Non-pigmented ciliary epithelial cell (primary cell): ENCODE measurements around the gene VPS54.
"Not testable (repeated sequence)": the region's sequence is repeated elsewhere in the genome, so short reads cannot be mapped to it uniquely, and the experiment has no call there.

ENCODE experiments used
- DNase-seq: peaks from one replicate; pipeline ENCODE4 v3.0.0-alpha.2; 2010; ENCODE audit warnings: low read depth

VPS54 gene

GRCh38 chr2:64023485-64024258, 4.4 kb upstream of the VPS54 start:
- no peak for DNase-seq

GRCh38 chr2:64021578-64021977, 2.4 kb upstream of the VPS54 start:
- no peak for DNase-seq

GRCh38 chr2:64019975-64020528, 824 bp upstream of the VPS54 start:
- DNase-seq = no peak

GRCh38 chr2:64018701-64019082, 536 bp downstream of the VPS54 start:
- DNase-seq = no peak

GRCh38 chr2:64017811-64018700, 1.2 kb downstream of the VPS54 start:
- DNase-seq = no peak

GRCh38 chr2:64015898-64016297, 3.3 kb downstream of the VPS54 start:
- no peak for DNase-seq

GRCh38 chr2:64015391-64015790, 3.8 kb downstream of the VPS54 start:
- DNase-seq = no peak

GRCh38 chr2:64014628-64015027, 4.6 kb downstream of the VPS54 start:
- no peak for DNase-seq

- no peak for DNase-seq
Observed at GRCh38 chr2:64013053-64013452, 6.2 kb downstream of the VPS54 start.

- DNase-seq = no peak
Observed at GRCh38 chr2:64012115-64012514, 7.1 kb downstream of the VPS54 start.

GRCh38 chr2:64008434-64009009, 10.7 kb downstream of the VPS54 start:
- no peak for DNase-seq

- DNase-seq = no peak
Observed at GRCh38 chr2:64007924-64008323, 11.3 kb downstream of the VPS54 start.

GRCh38 chr2:64005707-64006356, 13.4 kb downstream of the VPS54 start:
- DNase-seq = no peak

- DNase-seq = no peak
Observed at GRCh38 chr2:64003239-64003638, 16.0 kb downstream of the VPS54 start.

GRCh38 chr2:64001382-64002101, 17.7 kb downstream of the VPS54 start:
- DNase-seq = no peak

GRCh38 chr2:64000630-64001381, 18.4 kb downstream of the VPS54 start:
- no peak for DNase-seq

GRCh38 chr2:63999049-63999448, 20.2 kb downstream of the VPS54 start:
- DNase-seq = no peak

- not testable (repeated sequence) for DNase-seq
Observed at GRCh38 chr2:63996582-63997198, 22.5 kb downstream of the VPS54 start.

- not testable (repeated sequence) for DNase-seq
Observed at GRCh38 chr2:63994329-63995070, 24.7 kb downstream of the VPS54 start.
